ENCODE measurements around the gene RELN. TPM values are rescaled to one million over a fixed set of nuclear protein-coding genes. Genes with fewer than 3 reads are reported as not detected.

The RELN gene
- total RNA-seq, 1 experiment from 2014 or later = 0.31 TPM

- no peaks in the 10 kb centered on the region for H3K36me3 Mint-ChIP-seq (ENCODE audit: insufficient read depth, unreplicated experiment)
- peaks cover 17% of the 10 kb centered on the region for H3K4me1 Mint-ChIP-seq (ENCODE audit: low read depth, unreplicated experiment)
- no peaks in the 10 kb centered on the region for H3K27me3 Mint-ChIP-seq (ENCODE audit: unreplicated experiment)
- TF ChIP-seq, protein P1, sequence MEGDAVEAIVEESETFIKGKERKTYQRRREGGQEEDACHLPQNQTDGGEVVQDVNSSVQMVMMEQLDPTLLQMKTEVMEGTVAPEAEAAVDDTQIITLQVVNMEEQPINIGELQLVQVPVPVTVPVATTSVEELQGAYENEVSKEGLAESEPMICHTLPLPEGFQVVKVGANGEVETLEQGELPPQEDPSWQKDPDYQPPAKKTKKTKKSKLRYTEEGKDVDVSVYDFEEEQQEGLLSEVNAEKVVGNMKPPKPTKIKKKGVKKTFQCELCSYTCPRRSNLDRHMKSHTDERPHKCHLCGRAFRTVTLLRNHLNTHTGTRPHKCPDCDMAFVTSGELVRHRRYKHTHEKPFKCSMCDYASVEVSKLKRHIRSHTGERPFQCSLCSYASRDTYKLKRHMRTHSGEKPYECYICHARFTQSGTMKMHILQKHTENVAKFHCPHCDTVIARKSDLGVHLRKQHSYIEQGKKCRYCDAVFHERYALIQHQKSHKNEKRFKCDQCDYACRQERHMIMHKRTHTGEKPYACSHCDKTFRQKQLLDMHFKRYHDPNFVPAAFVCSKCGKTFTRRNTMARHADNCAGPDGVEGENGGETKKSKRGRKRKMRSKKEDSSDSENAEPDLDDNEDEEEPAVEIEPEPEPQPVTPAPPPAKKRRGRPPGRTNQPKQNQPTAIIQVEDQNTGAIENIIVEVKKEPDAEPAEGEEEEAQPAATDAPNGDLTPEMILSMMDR (IDR thresholded peaks at IDR 0.05; ENCODE audit: unreplicated experiment) = no peak
- BruUV-seq (replicated peaks) = no TSS peak
- H3K9me3 Mint-ChIP-seq (ENCODE audit: low read depth, unreplicated experiment) = peaks cover 2% of the 10 kb centered on the region
- intact Hi-C loops (cut with micrococcal nuclease; ENCODE audit: unreplicated experiment) = no loop called here
- H3K27ac Mint-ChIP-seq (ENCODE audit: unreplicated experiment) = no peak overlapping the region
- H3K4me3 Mint-ChIP-seq (ENCODE audit: low read depth, unreplicated experiment) = no peak overlapping the region
- CTCF ChIA-PET = no interaction called here
- DNase-seq = no peak
Observed at GRCh38 chr7:103805346-103805745, 184.1 kb downstream of the RELN start.

GRCh38 chr7:103803631-103804030 is 185.8 kb downstream of the RELN start:
- no TSS peak for BruUV-seq (replicated peaks)
- Mint-ChIP-seq H3K4me1 (ENCODE audit: low read depth, unreplicated experiment) (no peaks in the 10 kb centered on the region), H3K27me3 (ENCODE audit: unreplicated experiment) (no peaks in the 10 kb centered on the region), H3K27ac (ENCODE audit: unreplicated experiment) (no peak overlapping the region), H3K36me3 (ENCODE audit: insufficient read depth, unreplicated experiment) (no peaks in the 10 kb centered on the region), H3K9me3 (ENCODE audit: low read depth, unreplicated experiment) (peaks cover 2% of the 10 kb centered on the region), H3K4me3 (ENCODE audit: low read depth, unreplicated experiment) (no peak overlapping the region)
- CTCF ChIA-PET = no interaction called here
- TF ChIP-seq, protein P1 (IDR thresholded peaks at IDR 0.05; ENCODE audit: unreplicated experiment) = no peak
- intact Hi-C loops (cut with micrococcal nuclease; ENCODE audit: unreplicated experiment) = no loop called here
- no peak for DNase-seq

DNA sequence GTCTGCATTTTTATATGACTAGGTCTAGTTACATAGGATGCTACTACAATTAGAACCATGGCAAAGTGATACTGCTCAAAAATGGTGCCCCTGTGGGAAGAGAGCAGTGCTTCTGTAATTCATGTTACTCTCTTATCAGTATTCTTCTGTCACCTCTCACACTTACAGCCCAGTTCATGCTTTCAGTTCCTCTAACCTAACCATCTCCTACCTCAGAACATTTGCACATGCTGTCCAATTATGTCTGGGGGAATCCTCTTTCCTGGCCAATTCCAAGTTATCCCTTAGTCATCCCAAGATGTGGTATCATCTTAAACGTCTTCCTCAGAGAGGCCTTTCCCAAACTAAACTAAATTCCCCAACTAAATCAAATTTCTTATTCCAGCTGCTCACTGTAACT is 190.2 kb downstream of the RELN start:
- intact Hi-C loops (cut with micrococcal nuclease; ENCODE audit: unreplicated experiment) = no loop called here
- TF ChIP-seq, protein P1 (IDR thresholded peaks at IDR 0.05; ENCODE audit: unreplicated experiment) = no peak
- Mint-ChIP-seq H3K4me3 (ENCODE audit: low read depth, unreplicated experiment) (no peak overlapping the region), H3K4me1 (ENCODE audit: low read depth, unreplicated experiment) (peaks cover 9% of the 10 kb centered on the region), H3K9me3 (ENCODE audit: low read depth, unreplicated experiment) (peaks cover 2% of the 10 kb centered on the region), H3K36me3 (ENCODE audit: insufficient read depth, unreplicated experiment) (no peaks in the 10 kb centered on the region), H3K27me3 (ENCODE audit: unreplicated experiment) (no peaks in the 10 kb centered on the region), H3K27ac (ENCODE audit: unreplicated experiment) (no peak overlapping the region)
- no TSS peak for BruUV-seq (replicated peaks)
- no peak for DNase-seq
- CTCF ChIA-PET = no interaction called here

- Mint-ChIP-seq H3K27ac (ENCODE audit: unreplicated experiment) (no peak overlapping the region), H3K9me3 (ENCODE audit: low read depth, unreplicated experiment) (peaks cover 2% of the 10 kb centered on the region), H3K4me3 (ENCODE audit: low read depth, unreplicated experiment) (no peak overlapping the region), H3K4me1 (ENCODE audit: low read depth, unreplicated experiment) (peaks cover 9% of the 10 kb centered on the region), H3K27me3 (ENCODE audit: unreplicated experiment) (no peaks in the 10 kb centered on the region), H3K36me3 (ENCODE audit: insufficient read depth, unreplicated experiment) (no peaks in the 10 kb centered on the region)
- TF ChIP-seq, protein P1 (IDR thresholded peaks at IDR 0.05; ENCODE audit: unreplicated experiment) = no peak
- CTCF ChIA-PET = no interaction called here
- no TSS peak for BruUV-seq (replicated peaks)
- intact Hi-C loops (cut with micrococcal nuclease; ENCODE audit: unreplicated experiment) = no loop called here
- no peak for DNase-seq
Observed at GRCh38 chr7:103797647-103798307, 191.7 kb downstream of the RELN start.

Measured in Calu3 (cell line).